GM21723 (cell line): Measurements from ENCODE around the gene TNKS2.
"Not testable (repeated sequence)": the region's sequence is repeated elsewhere in the genome, so short reads cannot be mapped to it uniquely, and the experiment has no call there.

ENCODE experiments used
- ATAC-seq: cut with Tn5 transposase; IDR thresholded peaks from one replicate; pipeline ENCODE4 v1.9.1; 2021; ENCODE audit warnings: mild to moderate bottlenecking, moderate library complexity; ENCODE audit not compliant: unreplicated experiment

The TNKS2 gene

DNA sequence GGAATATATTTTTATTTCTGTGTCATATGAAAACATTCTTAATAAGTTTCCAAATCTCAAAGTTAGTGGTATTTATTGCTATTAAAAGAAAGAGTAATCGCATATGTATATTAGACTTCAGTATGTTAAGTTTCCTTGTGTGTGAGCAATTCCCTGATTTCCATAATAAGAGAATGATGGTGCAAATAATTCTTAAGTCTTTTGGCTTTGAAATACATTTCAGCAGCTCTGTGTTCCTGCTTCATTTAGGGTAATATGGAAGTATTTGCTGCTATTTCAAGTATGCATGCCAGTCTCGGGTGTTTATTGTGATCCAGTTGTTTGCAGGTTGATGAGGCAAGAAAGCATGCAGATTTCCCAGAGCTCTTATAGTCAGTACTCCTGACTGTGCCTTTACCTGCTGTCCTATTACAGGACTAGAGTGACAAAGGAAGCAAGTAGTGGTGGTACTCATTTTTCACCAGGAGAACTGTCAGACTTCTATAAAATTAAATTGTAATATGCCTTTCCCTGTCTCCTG is 67.4 kb downstream of the TNKS2 start:
- ATAC-seq: no peak

GRCh38 chr10:91875156-91875555 is 76.9 kb downstream of the TNKS2 start:
- ATAC-seq: no peak

GRCh38 chr10:91875779-91876178 is 77.6 kb downstream of the TNKS2 start:
- ATAC-seq: no peak

DNA sequence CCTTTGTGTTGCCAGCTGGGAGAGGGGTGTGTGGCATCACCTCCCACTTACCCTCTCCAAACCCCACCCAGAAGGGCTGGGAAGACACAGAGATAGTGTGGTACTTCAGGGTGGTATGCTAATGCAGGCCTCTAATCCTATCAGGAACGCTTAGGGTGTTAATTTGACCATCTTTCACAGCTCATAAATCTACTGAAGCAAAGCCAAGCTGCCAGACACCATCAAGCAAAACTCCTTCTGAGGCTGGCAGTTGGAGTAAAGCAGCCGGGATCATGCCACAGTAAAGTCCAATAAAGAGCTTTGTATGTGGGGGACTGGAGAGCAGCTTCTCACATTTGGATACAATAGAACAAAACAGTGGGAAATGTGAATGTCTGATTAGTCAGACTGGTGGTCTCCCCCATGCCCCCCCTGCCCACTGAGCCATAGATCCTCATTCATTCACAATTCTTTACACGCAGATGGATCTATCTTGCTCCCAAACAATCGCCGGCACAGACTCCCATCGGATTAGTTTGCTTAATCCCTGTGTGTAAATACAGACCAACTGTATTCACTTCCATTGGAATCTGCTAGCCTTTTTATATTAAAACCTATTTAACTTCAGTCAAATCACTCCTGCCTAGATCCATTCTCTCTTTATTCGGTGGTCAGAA is 81.4 kb downstream of the TNKS2 start:
- no peak for ATAC-seq

DNA sequence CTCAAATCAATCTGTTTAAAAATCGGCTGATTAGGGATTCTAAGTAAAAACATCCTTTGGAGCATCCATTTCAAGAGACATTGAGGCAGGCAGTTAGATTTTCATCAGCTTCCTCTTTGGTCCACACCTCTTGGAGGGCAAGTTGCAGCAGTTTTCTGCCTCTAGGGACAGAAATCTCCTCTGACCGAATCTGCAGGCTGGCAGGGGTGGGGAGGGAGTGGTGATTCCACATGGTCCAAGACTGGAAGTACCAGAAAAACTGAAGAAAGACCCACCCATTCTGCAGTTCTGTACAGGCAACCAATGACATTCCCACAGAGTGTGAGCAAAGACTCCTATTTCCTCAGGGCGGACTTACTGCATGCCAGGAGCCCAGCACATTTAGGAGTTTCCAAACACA is 82.1 kb downstream of the TNKS2 start:
- ATAC-seq: no peak

DNA sequence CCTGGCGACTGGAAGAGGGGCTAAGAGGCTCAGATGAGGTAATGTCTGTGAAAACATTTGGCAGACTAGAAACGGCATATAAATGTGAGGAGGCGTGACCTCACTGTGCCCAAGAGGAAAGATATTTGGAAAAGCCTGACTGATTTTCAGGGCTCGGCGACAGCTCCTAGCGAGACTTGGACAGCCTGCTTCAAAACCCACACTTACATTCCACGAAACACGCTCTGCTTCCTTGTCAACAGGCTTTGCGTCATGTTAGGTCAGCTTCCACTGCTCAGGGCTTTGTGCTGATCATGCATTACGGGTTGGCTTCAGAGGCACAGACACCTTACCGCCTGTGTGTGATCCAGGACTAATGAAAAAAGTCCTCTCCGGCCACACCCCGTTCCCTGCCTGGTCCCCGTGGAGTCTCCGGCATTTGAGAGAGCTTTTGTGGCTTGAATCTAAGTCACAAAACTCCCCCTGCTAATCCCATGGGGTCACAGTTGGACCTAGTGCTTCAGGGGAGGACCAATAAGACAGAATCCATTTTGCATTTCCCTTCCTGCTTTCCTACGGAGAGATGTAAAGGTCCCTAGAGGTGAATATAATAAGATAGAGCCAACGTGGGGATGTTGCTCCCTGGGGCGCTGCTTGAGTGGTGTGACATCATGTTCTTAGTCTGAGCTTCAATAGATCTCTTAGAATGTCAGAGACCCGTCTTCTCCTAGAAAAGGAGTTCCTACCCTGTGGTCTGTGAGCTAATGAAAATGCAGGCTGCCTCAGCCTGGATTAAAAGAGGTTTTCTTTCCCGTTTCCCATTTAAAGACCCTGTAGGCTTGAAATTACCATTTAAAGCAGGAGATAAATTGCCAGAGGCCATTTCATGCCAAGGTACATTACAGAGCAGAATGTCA is 85.6 kb downstream of the TNKS2 start:
- ATAC-seq: no peak

GRCh38 chr10:91884536-91884935 is 86.3 kb downstream of the TNKS2 start:
- no peak for ATAC-seq

GRCh38 chr10:91885362-91886079 is 87.3 kb downstream of the TNKS2 start:
- ATAC-seq: no peak

GRCh38 chr10:91886954-91887271 is 88.7 kb downstream of the TNKS2 start:
- ATAC-seq: no peak

- peak; percentile 49 for ATAC-seq
Observed at GRCh38 chr10:91887272-91888076, 89.2 kb downstream of the TNKS2 start.

GRCh38 chr10:91891125-91892001 is 93.1 kb downstream of the TNKS2 start:
- ATAC-seq: no peak

GRCh38 chr10:91893051-91893450 is 94.8 kb downstream of the TNKS2 start:
- no peak for ATAC-seq

DNA sequence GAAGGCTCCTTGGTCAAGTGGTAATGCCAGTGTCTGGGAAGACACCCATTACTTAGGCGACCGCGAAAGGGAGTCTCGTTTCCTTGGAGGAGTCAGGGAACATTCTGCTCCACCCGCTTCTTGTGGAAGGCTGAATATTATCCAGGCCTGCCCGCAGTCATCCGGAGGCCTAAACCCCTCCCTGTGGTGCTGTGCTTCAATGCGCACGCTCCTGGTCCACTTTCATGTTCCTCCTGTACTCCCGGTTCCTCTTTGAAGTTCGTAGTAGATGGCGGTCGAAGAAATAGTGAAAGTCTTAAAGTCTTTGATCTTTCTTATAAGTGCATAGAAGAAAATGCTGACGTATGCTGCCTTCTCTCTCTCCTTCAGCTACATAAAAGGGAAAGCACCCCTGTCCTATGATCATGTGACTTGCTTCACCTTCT is 96.0 kb downstream of the TNKS2 start:
- ATAC-seq: not testable (repeated sequence)

DNA sequence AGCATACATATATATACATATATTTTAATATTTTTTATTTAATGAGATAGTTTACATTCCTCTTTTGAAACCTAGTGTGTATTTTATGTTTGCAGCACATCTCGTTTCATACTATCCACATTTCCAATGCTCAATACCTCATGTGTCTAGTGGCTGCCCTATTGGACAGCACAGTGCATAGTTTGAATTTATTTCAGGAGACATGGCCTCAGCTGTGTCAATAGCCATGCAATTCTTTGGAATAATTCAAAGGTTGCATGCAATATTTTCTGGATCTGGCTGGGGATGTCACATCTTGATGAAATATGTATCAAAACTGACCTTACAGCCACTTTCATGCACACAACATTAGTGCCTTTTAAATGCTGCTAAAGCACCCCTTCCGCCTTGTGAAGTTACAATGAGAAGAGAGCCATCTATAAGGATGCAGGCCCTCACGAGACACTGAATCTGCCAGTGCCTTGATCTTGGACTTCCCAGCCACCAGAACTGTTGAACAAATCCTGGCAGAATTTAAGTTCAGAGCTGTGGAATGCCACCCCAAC is 98.1 kb downstream of the TNKS2 start:
- no peak for ATAC-seq

DNA sequence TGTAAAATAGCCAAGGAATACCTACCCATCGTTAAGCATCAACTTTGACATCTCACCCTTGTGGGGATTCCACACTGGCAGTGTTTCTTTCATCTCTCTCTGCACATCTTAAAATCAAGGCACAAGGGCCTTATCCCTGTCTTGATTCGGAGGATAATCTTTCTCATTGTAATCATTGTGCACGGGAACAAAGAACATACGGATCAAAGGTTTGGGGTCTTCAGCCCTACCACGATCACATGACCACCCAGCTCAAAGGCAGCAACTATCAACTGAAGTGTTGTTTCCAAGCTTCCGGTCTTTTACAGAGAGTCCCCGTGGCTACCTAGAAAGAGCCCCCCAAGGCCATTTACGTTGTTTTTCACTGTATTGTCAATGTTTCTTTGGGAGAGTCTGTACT is 99.2 kb downstream of the TNKS2 start:
- no peak for ATAC-seq

GRCh38 chr10:91901784-91902677 is 103.8 kb downstream of the TNKS2 start:
- ATAC-seq: no peak

DNA sequence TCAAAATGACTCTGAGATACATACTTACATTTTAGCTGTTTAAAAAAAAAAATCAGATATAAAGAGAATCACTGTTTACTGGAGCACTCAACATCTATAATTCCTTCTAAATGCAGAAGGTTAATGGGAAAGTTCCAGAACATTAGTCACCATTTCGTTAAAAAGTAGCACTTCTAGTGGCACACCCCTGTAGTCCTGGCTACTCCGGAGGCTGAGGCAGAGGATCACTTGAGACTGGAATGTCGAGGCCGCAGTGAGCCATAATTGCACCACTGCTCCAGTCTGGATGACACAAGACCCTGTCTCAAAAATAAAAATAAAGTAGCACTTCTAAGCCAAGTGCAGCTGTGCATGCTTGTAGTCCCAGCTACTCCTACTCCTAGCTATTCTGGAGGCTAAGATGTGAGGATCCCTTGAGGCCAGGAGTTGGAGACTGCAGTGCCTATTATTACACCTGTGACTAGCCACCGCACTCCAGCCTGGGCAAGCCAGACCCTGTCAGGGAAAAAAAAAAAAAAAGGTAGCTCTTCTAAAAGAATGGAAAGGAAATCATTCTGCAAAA is 108.9 kb downstream of the TNKS2 start:
- ATAC-seq: no peak

DNA sequence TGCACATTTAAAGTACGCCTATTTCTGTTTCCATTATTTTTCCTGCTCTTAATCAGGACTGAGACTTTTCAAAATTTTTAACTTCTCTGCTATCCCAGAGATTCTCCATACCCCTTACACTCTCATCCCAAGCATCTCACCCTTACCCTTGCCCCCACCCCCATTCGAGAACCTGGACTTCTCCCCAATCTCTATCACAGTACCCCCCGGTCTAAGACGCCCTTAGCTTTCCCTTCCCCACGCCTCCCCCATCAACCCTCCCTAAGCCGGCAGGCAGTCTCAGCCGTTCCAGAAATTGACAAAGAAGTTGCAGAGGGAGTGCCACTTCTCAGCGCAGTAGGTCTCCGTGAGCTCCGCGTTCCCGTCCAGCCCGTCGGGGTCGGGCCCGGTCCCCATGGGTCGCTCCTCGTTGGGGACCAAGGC is 109.7 kb downstream of the TNKS2 start:
- ATAC-seq: no peak
